ENCODE measurements around the gene PCGF3. TPM values are rescaled to one million over a fixed set of nuclear protein-coding genes. Genes with fewer than 3 reads are reported as not detected.
A peak's percentile ranks its signal among the peaks of the same experiment; 100 is the strongest.

PCGF3 gene
- total and polyA plus RNA-seq, 10 of the 15 experiments (the other 5 are each of a cell fraction or from before 2014, with no cell fraction given) = 2.2 to 43.8 (median 15.9) TPM

DNA sequence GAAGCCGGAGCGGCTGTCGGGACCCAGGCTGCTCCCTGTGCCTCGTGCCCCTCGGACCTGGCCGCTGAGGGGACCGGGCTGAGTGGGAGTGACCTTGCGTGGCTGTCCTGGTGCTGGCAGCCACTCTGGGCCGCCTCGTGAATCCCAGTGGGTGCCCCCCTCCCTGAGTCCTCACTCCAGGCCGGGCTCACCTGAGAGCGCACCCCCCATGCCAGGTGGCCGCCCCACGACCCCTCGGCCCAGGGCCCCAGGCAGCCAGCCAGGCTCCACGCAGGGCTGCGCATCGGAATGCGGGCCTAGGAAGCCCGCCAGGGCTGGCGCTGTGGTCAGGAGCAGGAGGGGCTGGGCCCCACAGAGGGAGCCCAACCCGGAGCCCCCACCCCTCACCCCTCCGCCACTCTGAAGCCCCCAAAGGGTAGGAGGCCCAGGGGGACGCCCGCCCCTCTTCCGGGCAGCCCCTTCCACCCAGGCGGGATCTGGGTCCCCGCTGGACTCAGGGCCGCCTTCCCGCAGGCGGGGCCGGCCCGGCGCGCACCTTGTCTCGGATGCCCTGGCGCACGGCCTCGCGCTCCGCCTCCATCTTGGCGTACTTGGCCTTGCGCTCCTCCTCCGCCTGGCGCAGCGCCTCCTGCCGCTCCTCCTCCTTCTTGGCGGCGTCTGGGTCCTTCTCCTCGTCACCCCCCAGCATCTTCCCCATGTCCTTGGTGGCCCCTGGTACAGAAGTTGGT lies 86.4 kb downstream of the PCGF3 start:
- CTCF ChIA-PET = no interaction called here
- H3K4me3 ChIP-seq = peak overlapping the region; percentile 51; the same call in 1 of the 2 replicates
- peaks cover 40% of the 10 kb centered on the region for H3K4me1 ChIP-seq (ENCODE audit: control insufficient read depth, insufficient read depth, low read length)
- ATAC-seq (peak; percentile 63), DNase-seq (ENCODE audit: low read depth, low spot score) (no peak), FAIRE-seq (no peak)
- no peaks in the 10 kb centered on the region for H4K20me1 ChIP-seq (ENCODE audit: control insufficient read depth, insufficient read depth)
- POLR2A ChIA-PET = no interaction called here
- 54% methylated on average over 33 of the region's 50 CpGs for WGBS (ENCODE audit: insufficient coverage, insufficient replicate concordance, low lambda C conversion rate, missing lambda C conversion rate)
- peak overlapping the region; percentile 33 for H2AFZ ChIP-seq (ENCODE audit: control insufficient read depth, low read depth, low read length)
- peak overlapping the region; percentile 20; the same call in 1 of the 2 replicates for H3K9ac ChIP-seq (ENCODE audit: control insufficient read depth, insufficient read depth, low read length)
- SMC1A ChIA-PET (ENCODE audit: uncharacterized antibody, unreplicated experiment) = no interaction called here
- peaks cover 0 to 2% of the 10 kb centered on the region in 2 experiments; a peak in 2 of 4 replicates for H3K27me3 ChIP-seq (replicated peaks in 1 of 2; ENCODE audit: control insufficient read depth in 2 of 2, insufficient read depth in 2 of 2, low read length in 1 of 2)
- no peaks in the 10 kb centered on the region for H3K79me2 ChIP-seq (ENCODE audit: control insufficient read depth, insufficient read depth, low read length)
- BruUV-seq (replicated peaks) = no TSS peak
- H3K9me3 ChIP-seq (replicated peaks; ENCODE audit: control insufficient read depth, insufficient read depth, low read length) = no peaks in the 10 kb centered on the region
- no peak overlapping the region for H3K27ac ChIP-seq (ENCODE audit: control insufficient read depth, insufficient read depth)
- intact Hi-C loops (cut with micrococcal nuclease; ENCODE audit: unreplicated experiment) (no loop called here), in situ Hi-C loops (cut with MboI) (no loop called here)
- RAD21 ChIA-PET (ENCODE audit: unreplicated experiment) = no interaction called here
- H3K36me3 ChIP-seq (ENCODE audit: control insufficient read depth in 2 of 2, insufficient read depth in 2 of 2, low read length in 1 of 2) = no peaks in the 10 kb centered on the region
- H3K4me2 ChIP-seq (ENCODE audit: control insufficient read depth, insufficient read depth) = peak overlapping the region; percentile 87
- no peak for TF ChIP-seq ATF3 (IDR thresholded peaks at IDR 0.05; ENCODE audit: borderline replicate concordance, extremely low read depth, low read depth, low read length)
- no peak for TF ChIP-seq POLR2AphosphoS2 (IDR thresholded peaks at IDR 0.05; ENCODE audit: low read depth, low read length)
- TF ChIP-seq NFYB (IDR thresholded peaks at IDR 0.05; ENCODE audit: insufficient read depth, low read depth, low read length) = no peak
- TF ChIP-seq NRF1 (conservative IDR thresholded peaks at IDR 0.05; ENCODE audit: low read depth, low read length) = no peak
- TF ChIP-seq RB1 (IDR thresholded peaks at IDR 0.05; ENCODE audit: borderline replicate concordance) = no peak
- TF ChIP-seq PAX8 (IDR thresholded peaks at IDR 0.05) = no peak
- TF ChIP-seq FOS (IDR thresholded peaks at IDR 0.05; ENCODE audit: borderline replicate concordance, extremely low read depth, insufficient read length) = no peak
- TF ChIP-seq POLR2A (IDR thresholded peaks at IDR 0.05; ENCODE audit: low read depth, low read length) = peak; percentile 48; the same call in 1 of the 2 replicates
- TF ChIP-seq WRNIP1 (IDR thresholded peaks at IDR 0.05; ENCODE audit: borderline replicate concordance, low read depth, low read length) = no peak
- TF ChIP-seq EP300 (IDR thresholded peaks at IDR 0.05; ENCODE audit: borderline replicate concordance in 1 of 2, control insufficient read depth in 1 of 2, low read depth in 2 of 2, low read length in 2 of 2) = no peak
- TF ChIP-seq ESRRA (IDR thresholded peaks at IDR 0.05; ENCODE audit: low read length) = no peak
- TF ChIP-seq SP1 (IDR thresholded peaks at IDR 0.05; ENCODE audit: low read depth, low read length) = no peak
- no peak for TF ChIP-seq RFX5 (IDR thresholded peaks at IDR 0.05; ENCODE audit: low read depth, low read length)
- peak; percentile 23 for TF ChIP-seq HDAC6 (IDR thresholded peaks at IDR 0.05; ENCODE audit: unreplicated experiment)
- TF ChIP-seq BHLHE40 (IDR thresholded peaks at IDR 0.05; ENCODE audit: borderline replicate concordance in 1 of 2, low read depth in 2 of 2, low read length in 1 of 2) = no peak
- TF ChIP-seq DPF2 (IDR thresholded peaks at IDR 0.05) = no peak
- TF ChIP-seq NR2C2 (IDR thresholded peaks at IDR 0.05; ENCODE audit: borderline replicate concordance, control insufficient read depth, insufficient read length, low read depth) = no peak
- no peak for TF ChIP-seq RUNX3 (IDR thresholded peaks at IDR 0.05; ENCODE audit: low read length)
- TF ChIP-seq YY1 (IDR thresholded peaks at IDR 0.05; ENCODE audit: low read depth, low read length) = peak; percentile 66
- TF ChIP-seq BMI1 (IDR thresholded peaks at IDR 0.05; ENCODE audit: borderline replicate concordance) = no peak
- TF ChIP-seq, protein P1, sequence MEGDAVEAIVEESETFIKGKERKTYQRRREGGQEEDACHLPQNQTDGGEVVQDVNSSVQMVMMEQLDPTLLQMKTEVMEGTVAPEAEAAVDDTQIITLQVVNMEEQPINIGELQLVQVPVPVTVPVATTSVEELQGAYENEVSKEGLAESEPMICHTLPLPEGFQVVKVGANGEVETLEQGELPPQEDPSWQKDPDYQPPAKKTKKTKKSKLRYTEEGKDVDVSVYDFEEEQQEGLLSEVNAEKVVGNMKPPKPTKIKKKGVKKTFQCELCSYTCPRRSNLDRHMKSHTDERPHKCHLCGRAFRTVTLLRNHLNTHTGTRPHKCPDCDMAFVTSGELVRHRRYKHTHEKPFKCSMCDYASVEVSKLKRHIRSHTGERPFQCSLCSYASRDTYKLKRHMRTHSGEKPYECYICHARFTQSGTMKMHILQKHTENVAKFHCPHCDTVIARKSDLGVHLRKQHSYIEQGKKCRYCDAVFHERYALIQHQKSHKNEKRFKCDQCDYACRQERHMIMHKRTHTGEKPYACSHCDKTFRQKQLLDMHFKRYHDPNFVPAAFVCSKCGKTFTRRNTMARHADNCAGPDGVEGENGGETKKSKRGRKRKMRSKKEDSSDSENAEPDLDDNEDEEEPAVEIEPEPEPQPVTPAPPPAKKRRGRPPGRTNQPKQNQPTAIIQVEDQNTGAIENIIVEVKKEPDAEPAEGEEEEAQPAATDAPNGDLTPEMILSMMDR (IDR thresholded peaks at IDR 0.05 in 2 of 3, conservative IDR thresholded peaks at IDR 0.05 in 1 of 3; ENCODE audit: control insufficient read depth in 2 of 3, extremely low read depth in 1 of 3, insufficient read depth in 1 of 3, low read depth in 3 of 3, low read length in 3 of 3) = peak in 1 of 3 experiments; percentile 12; a peak in 1 of 6 replicates
- no peak for TF ChIP-seq FOXK2 (IDR thresholded peaks at IDR 0.05)

Measured in GM12878 (cell line).